B cell (primary cell): ENCODE measurements around the gene ASH1L. TPM values are rescaled to one million over a fixed set of nuclear protein-coding genes. Genes with fewer than 3 reads are reported as not detected.

Experiments
- ATAC-seq: fragments of 200-7000 bp; cut with Tn5 transposase; one replicate; pipeline ENCODE4 v1.10.0; 2021; ENCODE audit warnings: low read depth, mild to moderate bottlenecking, moderate number of reproducible peaks, moderate library complexity
- CTCF ChIA-PET: fragments of 350-600 bp; sonication (Branson Sonifier 250); formaldehyde crosslinking; loops from one replicate; lab custom pipeline; 2021; ENCODE audit warnings: antibody characterized with exemption, inconsistent platforms; lab: Charles Lee
- POLR2A ChIA-PET: fragments of 350-600 bp; sonication (Branson Sonifier 250); formaldehyde crosslinking; loops from one replicate; lab custom pipeline; 2021; ENCODE audit warnings: antibody characterized with exemption; lab: Charles Lee
- DNase-seq: peaks from one replicate; pipeline ENCODE4 v3.0.0; 2013
- H2AFZ ChIP-seq: 2 replicates; pipeline ENCODE4 v1.6.1; 2012; ENCODE audit warnings: mild to moderate bottlenecking, low read depth, low read length; ENCODE audit not compliant: insufficient read depth, poor library complexity, severe bottlenecking
- H3K27ac ChIP-seq, 2 donors: 1 replicate in 1 of 2; 2 replicates in 1 of 2; pipeline ENCODE4 v1.5.1; 2012 to 2013; ENCODE audit warnings: low read length in 2 of 2, mild to moderate bottlenecking in 2 of 2, moderate library complexity in 1 of 2
- H3K27me3 ChIP-seq, 4 experiments: fragments of 200-600 bp in 1 of 4; sonication (generic) in 1 of 4; replicated peaks in 1 of 4; 1 replicate in 2 of 4; 2 replicates in 2 of 4; pipeline versions ENCODE4 v1.6.1 to v1.7.0; 2013 to 2016; ENCODE audit warnings: low read length in 3 of 4, mild to moderate bottlenecking in 2 of 4, mixed read lengths in 1 of 4, moderate library complexity in 1 of 4; ENCODE audit not compliant: insufficient read depth in 4 of 4, control insufficient read depth in 3 of 4; ENCODE audit errors: control extremely low read depth in 1 of 4
- H3K36me3 ChIP-seq, 2 experiments: replicated peaks in 1 of 2; 1 replicate in 1 of 2; 2 replicates in 1 of 2; pipeline versions ENCODE4 v1.6.1 to v1.7.1; 2013; ENCODE audit warnings: low read length in 1 of 2; ENCODE audit not compliant: insufficient read depth in 2 of 2, control insufficient read depth in 1 of 2; ENCODE audit errors: control extremely low read depth in 1 of 2, extremely low read depth in 1 of 2
- H3K4me1 ChIP-seq, 2 donors: fragments of 200-600 bp in 1 of 2; sonication (generic) in 1 of 2; 1 replicate in 1 of 2; 2 replicates in 1 of 2; pipeline versions ENCODE4 v1.5.1 to v1.6.1; 2013 to 2017; ENCODE audit warnings: low read length in 2 of 2; ENCODE audit not compliant: control insufficient read depth in 2 of 2, insufficient read depth in 2 of 2
- H3K4me2 ChIP-seq: replicated peaks from 2 replicates; pipeline ENCODE3; 2012; ENCODE audit warnings: mild to moderate bottlenecking, low read depth, low read length; ENCODE audit not compliant: poor library complexity, severe bottlenecking
- H3K4me3 ChIP-seq, 5 experiments: fragments of 200-600 bp in 1 of 5; sonication (generic) in 1 of 5; 1 replicate in 3 of 5; 2 replicates in 2 of 5; pipeline versions ENCODE4 v1.5.1 to v1.7.0; 2011 to 2016; ENCODE audit warnings: low read length in 4 of 5, mild to moderate bottlenecking in 4 of 5, low read depth in 2 of 5, control low read depth in 1 of 5, moderate library complexity in 1 of 5; ENCODE audit not compliant: insufficient read depth in 1 of 5; ENCODE audit errors: control extremely low read depth in 1 of 5, extremely low read depth in 1 of 5
- H3K79me2 ChIP-seq: fragments of 200-600 bp; sonication (generic); one replicate; pipeline ENCODE4 v1.6.0; 2016; ENCODE audit warnings: low read length; ENCODE audit not compliant: control insufficient read depth, insufficient read depth
- H3K9ac ChIP-seq: fragments of 200-600 bp; sonication (generic); 2 replicates; pipeline ENCODE4 v1.6.1; 2017; ENCODE audit warnings: mild to moderate bottlenecking, low read length, moderate library complexity
- H3K9me3 ChIP-seq, 3 donors: one replicate each; pipeline versions ENCODE4 v1.6.1 to v1.7.1; 2013; ENCODE audit warnings: low read length in 2 of 3; ENCODE audit not compliant: control insufficient read depth in 2 of 3, insufficient read depth in 1 of 3; ENCODE audit errors: control extremely low read depth in 1 of 3
- H4K20me1 ChIP-seq: 2 replicates; pipeline ENCODE4 v1.6.0; 2012; ENCODE audit warnings: mild to moderate bottlenecking, low read length; ENCODE audit not compliant: insufficient read depth, control insufficient read depth, poor library complexity, severe bottlenecking
- H3K27ac Mint-ChIP-seq: one replicate; pipeline ENCODE4 v1.8.0; 2021; ENCODE audit warnings: mixed read lengths
- H3K27me3 Mint-ChIP-seq: one replicate; pipeline ENCODE4 v1.8.0; 2021; ENCODE audit warnings: mixed read lengths
- H3K4me1 Mint-ChIP-seq: one replicate; pipeline ENCODE4 v1.8.0; 2021; ENCODE audit warnings: mixed read lengths
- H3K4me3 Mint-ChIP-seq: one replicate; pipeline ENCODE4 v1.8.0; 2021; ENCODE audit warnings: mixed read lengths
- H3K9me3 Mint-ChIP-seq: one replicate; pipeline ENCODE4 v1.8.0; 2022; ENCODE audit warnings: mixed read lengths; ENCODE audit not compliant: insufficient read depth
- EZH2 ChIP-seq: IDR thresholded peaks from 2 replicates; pipeline ENCODE4 v1.6.1; 2012; ENCODE audit warnings: borderline replicate concordance, low read depth, mild to moderate bottlenecking, moderate library complexity, low read length; ENCODE audit not compliant: insufficient read depth, poor library complexity, severe bottlenecking
- WGBS: methylation state at CpG from one replicate; pipeline ENCODE4 v1.1.5; 2013; ENCODE audit warnings: missing lambda C conversion rate; ENCODE audit not compliant: insufficient coverage; 5-methylcytosine and 5-hydroxymethylcytosine counted together
- intact Hi-C: fragments of 100-400 bp; cut with micrococcal nuclease; formaldehyde crosslinking; loops from one replicate; pipeline ENCODE4 v1.10.0; 2022
- polyA plus RNA-seq: library from polyadenylated mRNA; depleted of rRNA; stranded (reverse); fragments of >200 nt; gene quantifications from 2 replicates; pipeline ENCODE4 v1.2.3, GENCODE V29; 2012
- total RNA-seq, 2 donors: library from RNA; stranded (reverse); fragments of 120-200 nt in 1 of 2; gene quantifications; 1 replicate in 1 of 2; 2 replicates in 1 of 2; pipeline versions ENCODE4 v1.2.3 to v1.2.4, GENCODE V29; 2013 to 2022
- TF ChIP-seq, protein P1 (sequence below): fragments of 200-600 bp; IDR thresholded peaks from one replicate; pipeline ENCODE4 v1.8.0; 2022; ENCODE audit warnings: antibody characterized with exemption, mild to moderate bottlenecking

Gene ASH1L
- total and polyA plus RNA-seq, 2 donors (not counting 1 experiment from before 2014, with no cell fraction given): 17.7 to 124 TPM

DNA sequence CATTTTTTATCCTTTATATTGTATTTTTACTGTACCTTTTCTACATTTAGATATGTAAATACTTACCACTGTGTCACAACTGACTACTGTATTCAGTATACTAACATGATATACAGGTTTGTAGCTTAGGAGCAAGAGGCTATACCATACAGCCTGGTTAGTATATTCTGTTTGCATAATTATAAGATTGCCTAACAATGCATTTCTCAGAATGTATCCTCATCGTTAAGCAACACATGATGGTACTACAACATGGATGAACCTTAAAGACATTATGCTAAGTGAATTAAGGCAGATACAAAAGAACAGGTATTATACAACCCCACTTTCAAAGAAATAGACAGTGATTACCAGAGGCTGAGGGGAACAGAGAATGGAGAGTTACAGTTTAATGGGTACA, 179.2 kb downstream of the ASH1L start:
- intact Hi-C loops: no loop called here
- Histone ChIP-seq H3K9ac (no peak overlapping the region), H3K79me2 (no peaks in the 10 kb centered on the region), H3K4me1 (no peaks in the 10 kb centered on the region), H3K27ac (no peak overlapping the region), H3K36me3 (peaks cover 4 to 29% of the 10 kb centered on the region in 2 experiments), H2AFZ (no peak overlapping the region), H3K4me2 (no peak overlapping the region), H3K9me3 (no peaks in the 10 kb centered on the region), H3K27me3 (no peaks in the 10 kb centered on the region), H4K20me1 (no peaks in the 10 kb centered on the region), H3K4me3 (no peak overlapping the region)
- H3K9me3 Mint-ChIP-seq: no peaks in the 10 kb centered on the region
- peaks cover 4% of the 10 kb centered on the region for H3K4me1 Mint-ChIP-seq
- no peak overlapping the region for H3K27ac Mint-ChIP-seq
- ChIA-PET POLR2A (no interaction called here), CTCF (interaction anchor here (1.0 kb wide), 1 partner anchor 121 kb away, joined by 3 read pairs; no protein-coding TSS in a partner anchor)
- TF ChIP-seq, protein P1, sequence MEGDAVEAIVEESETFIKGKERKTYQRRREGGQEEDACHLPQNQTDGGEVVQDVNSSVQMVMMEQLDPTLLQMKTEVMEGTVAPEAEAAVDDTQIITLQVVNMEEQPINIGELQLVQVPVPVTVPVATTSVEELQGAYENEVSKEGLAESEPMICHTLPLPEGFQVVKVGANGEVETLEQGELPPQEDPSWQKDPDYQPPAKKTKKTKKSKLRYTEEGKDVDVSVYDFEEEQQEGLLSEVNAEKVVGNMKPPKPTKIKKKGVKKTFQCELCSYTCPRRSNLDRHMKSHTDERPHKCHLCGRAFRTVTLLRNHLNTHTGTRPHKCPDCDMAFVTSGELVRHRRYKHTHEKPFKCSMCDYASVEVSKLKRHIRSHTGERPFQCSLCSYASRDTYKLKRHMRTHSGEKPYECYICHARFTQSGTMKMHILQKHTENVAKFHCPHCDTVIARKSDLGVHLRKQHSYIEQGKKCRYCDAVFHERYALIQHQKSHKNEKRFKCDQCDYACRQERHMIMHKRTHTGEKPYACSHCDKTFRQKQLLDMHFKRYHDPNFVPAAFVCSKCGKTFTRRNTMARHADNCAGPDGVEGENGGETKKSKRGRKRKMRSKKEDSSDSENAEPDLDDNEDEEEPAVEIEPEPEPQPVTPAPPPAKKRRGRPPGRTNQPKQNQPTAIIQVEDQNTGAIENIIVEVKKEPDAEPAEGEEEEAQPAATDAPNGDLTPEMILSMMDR: no peak
- TF ChIP-seq EZH2: no peak
- WGBS: no CpG with 5 or more reads among the region's 1 CpG
- ATAC-seq (no peak), DNase-seq (no peak)
- H3K27me3 Mint-ChIP-seq: no peaks in the 10 kb centered on the region
- H3K4me3 Mint-ChIP-seq: no peak overlapping the region

DNA sequence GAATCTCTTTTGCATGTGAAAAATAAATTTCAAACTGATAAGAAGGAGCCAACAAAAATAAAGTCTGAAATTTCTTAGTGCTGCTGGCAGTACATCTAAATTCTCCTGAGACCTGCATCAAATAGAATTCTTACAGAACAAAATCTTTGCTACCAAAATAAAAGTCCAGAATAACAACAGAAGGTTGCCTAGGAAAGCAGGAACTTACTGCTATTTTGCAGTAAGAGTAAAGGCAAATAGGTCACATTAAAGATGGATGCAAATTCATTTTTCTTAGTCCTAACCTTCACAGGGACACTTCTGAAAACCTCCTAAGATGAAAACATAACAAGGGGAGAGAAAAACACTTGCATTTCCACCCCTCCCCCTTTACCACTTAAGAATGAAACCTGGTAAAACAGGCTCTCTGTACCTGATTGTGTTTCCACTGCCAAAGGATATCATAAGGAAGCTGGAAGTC, 182.9 kb downstream of the ASH1L start:
- H3K4me2 ChIP-seq: no peak overlapping the region
- H3K27me3 Mint-ChIP-seq: no peaks in the 10 kb centered on the region
- peaks cover 1% of the 10 kb centered on the region for H3K79me2 ChIP-seq
- H3K4me1 ChIP-seq: no peaks in the 10 kb centered on the region
- no peaks in the 10 kb centered on the region for H3K9me3 ChIP-seq
- no peak overlapping the region for H3K4me3 Mint-ChIP-seq
- H2AFZ ChIP-seq: no peak overlapping the region
- no peaks in the 10 kb centered on the region for H3K27me3 ChIP-seq
- peak overlapping the region in 1 of 2 donors; percentile 2 for H3K27ac ChIP-seq
- peaks cover 4% of the 10 kb centered on the region for H3K4me1 Mint-ChIP-seq
- ATAC-seq: no peak
- no peaks in the 10 kb centered on the region for H3K9me3 Mint-ChIP-seq
- no peaks in the 10 kb centered on the region for H4K20me1 ChIP-seq
- CTCF ChIA-PET: interaction anchor here (1.7 kb wide), 1 partner anchor 212 kb away, joined by 4 read pairs; no protein-coding TSS in a partner anchor
- POLR2A ChIA-PET: no interaction called here
- TF ChIP-seq EZH2: no peak
- TF ChIP-seq, protein P1: no peak
- no peak overlapping the region for H3K27ac Mint-ChIP-seq
- H3K36me3 ChIP-seq: peaks cover 14 to 50% of the 10 kb centered on the region in 2 experiments
- H3K4me3 ChIP-seq: no peak overlapping the region
- intact Hi-C loops: no loop called here
- H3K9ac ChIP-seq: no peak overlapping the region
- peak; percentile 19 for DNase-seq
